T47D (cell line): ENCODE measurements around the gene FAM168B.

Source experiments
- DNase-seq, 2 experiments: peaks; one replicate each; pipeline versions ENCODE4 v3.0.0 to v3.0.0-alpha.2; 2011 to 2012; ENCODE audit warnings: low read depth in 1 of 2, low spot score in 1 of 2
- JUND ChIP-seq: IDR thresholded peaks from 2 replicates; pipeline ENCODE4 v1.6.1; 2012; ENCODE audit warnings: low read depth
- in situ Hi-C: cut with HindIII; loops from 2 replicates; pipeline ENCODE4 v1.10.0; 2016; ENCODE audit warnings: low sequenced_read_pairs, low pct_unique_long_range_greater_than_20kb

Gene FAM168B

DNA sequence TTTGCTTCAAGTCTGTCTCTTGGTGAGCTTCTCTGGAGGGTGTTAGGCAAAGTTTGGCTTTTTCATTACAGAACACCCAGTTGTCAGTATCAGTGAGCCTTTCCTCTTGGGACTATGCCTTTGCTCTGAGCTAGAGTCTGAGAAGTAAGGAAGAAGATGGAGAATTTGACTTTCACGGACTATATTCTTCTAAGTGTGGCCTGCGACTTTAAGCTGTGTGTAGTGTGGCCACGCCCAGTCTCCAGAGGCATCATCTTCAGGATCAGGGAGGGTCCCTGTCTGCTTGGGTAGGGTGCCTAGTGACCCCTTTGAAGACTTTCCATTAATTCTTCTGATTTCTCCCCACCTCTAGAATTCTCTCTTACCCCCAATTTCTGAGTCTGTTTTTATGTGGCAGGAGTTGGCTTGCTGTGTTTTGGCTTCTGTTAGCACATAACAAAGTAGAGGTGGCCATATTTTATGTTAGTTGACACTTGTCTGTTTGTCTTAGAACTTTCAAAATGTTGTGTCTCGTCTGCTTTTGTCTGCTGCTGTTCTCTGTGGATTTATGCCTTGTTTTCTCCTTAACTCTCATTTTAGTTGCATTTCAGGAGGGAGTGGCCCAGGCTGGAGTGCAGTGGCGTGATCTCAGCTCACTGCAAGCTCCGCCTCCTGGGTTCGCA is 20.4 kb upstream of the FAM168B start:
- in situ Hi-C loops: no loop called here
- TF ChIP-seq JUND: no peak
- no peak for DNase-seq

DNA sequence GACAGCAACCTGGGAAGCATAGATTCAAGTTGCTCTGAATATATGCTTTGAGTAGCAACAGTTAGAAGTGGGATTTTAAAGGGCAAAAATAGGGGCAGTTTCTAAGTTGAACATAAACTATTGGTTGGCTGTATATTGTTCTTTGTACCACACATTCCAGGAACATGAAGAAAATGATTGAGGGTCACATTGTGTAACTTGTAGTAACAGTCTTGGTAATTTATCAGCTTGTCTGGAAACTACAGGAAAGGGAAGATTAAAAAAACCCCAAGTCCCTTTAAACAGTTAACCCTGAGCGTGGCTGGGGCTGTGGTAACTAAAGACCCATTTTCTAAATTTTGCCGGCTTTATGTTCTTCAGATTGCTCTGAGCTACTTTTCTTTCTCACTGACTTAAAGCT is 19.3 kb upstream of the FAM168B start:
- in situ Hi-C loops: no loop called here
- no peak for TF ChIP-seq JUND
- no peak for DNase-seq

DNA sequence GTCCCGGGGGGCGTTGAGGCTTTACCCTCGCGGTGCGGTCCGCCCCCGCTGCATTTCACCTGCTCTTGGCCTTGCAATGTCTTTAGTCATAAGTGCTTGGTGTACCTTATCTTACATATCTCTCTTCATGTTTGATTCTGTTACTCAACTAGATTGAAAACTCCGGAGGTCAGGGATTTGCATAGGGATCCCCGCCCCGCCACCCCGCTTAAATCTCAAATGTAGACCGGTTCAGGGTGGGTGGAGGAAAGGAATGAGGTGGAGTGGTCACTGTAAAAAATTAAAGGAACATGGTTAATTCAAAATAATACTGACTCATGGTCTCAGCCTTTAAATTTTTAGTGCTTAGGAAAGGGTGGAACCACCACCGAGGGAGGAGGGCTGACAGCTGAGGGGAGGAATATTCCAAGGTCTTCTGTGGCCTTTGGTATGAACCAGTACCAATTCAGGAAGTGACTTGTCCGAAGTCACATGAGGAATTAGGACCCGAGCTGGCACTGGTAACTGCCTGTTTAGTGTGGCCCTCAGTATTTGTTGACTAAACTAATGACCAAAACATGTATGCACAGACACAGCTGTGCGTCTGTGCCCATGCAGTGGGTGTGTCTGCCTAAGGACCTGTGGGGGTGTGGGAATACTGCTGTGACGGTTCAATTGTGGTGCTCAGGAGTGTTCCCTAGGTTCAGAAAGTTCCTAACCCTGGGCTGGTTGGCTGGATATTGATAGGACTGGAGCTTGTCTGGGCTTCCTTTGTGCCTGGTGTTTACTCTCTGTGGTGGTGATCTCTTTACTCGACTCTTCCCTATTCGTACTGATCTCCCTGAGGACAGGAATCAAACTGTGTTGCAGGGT is 12.9 kb upstream of the FAM168B start:
- DNase-seq: peak; percentile 20 to 60
- in situ Hi-C loops: no loop called here
- no peak for TF ChIP-seq JUND

DNA sequence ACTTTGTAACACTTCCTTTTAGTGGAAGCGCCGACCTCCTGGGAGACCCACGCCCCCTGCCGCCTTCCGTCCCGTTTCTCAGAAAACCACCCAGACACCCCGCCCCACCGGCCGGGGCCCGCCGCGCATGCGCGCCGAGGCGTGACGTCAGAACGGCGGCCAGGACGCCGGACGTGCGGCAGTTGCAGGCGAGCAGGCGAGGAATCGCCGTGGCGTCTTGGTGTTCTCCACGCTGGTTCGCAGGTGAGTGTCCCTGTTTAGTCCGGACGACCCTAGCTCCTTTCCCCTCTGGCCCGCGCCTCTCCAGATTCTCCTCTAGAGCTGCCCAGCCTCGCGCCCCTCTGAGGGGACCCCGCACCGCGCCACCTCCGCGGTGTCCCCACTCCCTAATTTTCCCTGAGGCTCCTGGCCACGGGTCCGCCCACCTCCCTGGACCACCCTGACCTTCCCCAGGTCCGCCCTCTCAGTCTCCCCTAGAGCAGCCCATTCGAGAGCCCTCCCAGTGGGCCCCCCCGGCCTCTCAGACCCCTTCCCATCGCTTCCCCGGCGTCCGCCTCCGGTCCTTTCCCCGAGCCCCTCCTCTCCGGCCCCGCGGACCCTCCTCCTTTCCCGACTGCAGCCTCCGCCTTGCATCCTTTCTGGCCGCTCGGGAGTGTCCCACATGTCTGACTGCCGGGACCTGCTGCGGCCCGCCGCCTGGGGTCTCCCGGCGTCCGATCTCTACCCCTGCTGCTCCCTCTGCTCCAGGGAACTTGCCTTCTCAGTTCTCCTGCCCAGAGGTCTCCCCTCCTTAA is 12.1 kb upstream of the FAM168B start, which contains the start of gene PLEKHB2:
PLEKHB2 (plus strand) TSS at position 181 of the 794 bp plus-strand sequence. CDS start 15,606 bp downstream, outside the sequence.
- in situ Hi-C loops: no loop called here

DNA sequence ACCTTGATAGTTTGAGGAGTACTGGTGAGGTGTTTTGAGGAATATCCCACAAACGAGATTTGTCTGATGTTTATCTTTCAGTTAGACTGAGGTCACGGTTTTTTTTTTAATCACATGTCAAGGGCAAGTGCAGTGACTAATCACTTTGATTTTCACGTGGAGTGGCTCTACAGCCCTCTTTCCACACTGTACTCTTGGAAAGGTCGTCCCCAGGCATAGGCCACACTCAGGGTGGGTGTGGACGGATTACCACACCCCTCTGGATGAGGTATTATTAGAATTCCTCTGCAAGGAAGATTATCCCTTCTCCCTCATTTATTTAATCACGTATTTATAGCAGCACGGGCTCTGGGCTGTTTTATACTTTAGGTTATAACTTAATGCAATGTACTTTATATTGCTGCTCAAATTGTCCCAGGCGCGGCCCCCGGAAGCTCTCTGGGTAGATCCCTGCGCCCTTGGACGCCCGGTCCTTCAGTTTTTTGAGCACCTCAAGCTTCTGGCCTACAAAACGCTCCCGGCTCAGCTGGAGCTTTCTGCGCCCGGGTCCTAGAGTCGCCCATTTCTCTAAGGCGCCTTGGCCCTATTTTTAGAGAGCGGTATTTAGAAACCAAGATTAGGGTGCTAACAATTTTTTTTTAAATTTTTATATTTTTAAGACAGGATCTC is 11.4 kb upstream of the FAM168B start:
- in situ Hi-C loops: no loop called here
- DNase-seq: peak; percentile 33 to 85
- TF ChIP-seq JUND: no peak

More for the DNA sequence above, 12.1 kb upstream of the FAM168B start, which contains the start of gene PLEKHB2:
- peak; percentile 71 to 86 for DNase-seq
- TF ChIP-seq JUND: no peak

DNA sequence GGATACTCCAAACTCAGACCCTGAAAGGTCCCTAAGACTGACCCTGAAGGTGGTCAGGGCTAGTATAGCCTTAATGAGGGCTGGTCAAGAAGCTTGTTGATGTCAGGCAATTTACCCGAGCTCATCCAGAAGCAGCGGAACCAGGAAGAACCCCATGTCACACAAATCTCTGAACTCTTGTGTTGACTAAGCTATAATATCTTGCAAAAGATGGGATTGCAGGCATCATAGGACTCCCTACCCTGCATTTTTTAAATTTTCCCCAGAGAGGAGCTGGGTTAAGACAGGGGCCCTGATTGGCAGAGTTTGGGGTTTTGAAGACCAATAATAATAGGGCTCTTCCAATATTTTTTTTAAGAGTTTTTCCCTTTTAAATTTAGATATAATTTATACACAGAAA is 9.9 kb upstream of the FAM168B start:
- in situ Hi-C loops: no loop called here
- TF ChIP-seq JUND: no peak

DNA sequence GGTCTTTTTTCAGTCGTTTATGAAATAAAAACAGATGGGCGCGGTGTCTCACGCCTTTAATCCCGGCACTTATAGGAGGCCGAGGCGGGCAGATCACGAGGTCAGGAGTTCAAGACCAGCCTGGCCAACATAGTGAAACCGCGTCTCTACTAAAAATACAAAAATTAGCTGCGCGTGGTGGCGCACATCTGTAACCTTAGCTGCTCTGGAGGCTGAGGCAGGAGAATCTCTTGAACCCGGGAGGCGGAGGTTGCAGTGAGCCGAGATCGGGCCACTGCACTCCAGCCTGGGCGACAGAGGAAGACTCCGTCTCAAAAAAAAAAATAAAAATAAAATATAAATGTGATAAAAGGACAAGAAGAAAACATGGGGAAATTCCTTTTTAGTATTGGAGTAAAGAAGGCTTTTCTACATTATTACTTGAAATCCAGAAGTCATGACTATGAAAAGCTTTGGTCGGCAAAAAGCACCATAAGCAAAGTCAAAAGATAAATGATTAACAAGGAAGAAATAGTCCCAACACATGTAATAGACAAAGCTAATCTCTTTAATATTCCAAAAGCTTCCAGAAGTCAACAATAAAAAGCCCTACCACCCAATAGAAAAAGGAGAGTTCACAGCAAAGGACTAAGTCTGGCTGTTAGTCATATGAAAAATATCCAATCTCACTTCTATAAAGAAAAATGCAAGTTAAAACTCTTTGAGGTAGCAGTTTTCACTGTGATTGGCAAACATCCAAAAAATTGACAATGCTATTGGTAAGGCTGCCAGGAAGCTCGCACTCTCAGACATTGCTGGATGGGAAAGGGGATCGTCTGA is 1.4 kb upstream of the FAM168B start:
- no peak for DNase-seq
- no peak for TF ChIP-seq JUND
- in situ Hi-C loops: no loop called here

More for the DNA sequence above, 9.9 kb upstream of the FAM168B start:
- no peak for DNase-seq

DNA sequence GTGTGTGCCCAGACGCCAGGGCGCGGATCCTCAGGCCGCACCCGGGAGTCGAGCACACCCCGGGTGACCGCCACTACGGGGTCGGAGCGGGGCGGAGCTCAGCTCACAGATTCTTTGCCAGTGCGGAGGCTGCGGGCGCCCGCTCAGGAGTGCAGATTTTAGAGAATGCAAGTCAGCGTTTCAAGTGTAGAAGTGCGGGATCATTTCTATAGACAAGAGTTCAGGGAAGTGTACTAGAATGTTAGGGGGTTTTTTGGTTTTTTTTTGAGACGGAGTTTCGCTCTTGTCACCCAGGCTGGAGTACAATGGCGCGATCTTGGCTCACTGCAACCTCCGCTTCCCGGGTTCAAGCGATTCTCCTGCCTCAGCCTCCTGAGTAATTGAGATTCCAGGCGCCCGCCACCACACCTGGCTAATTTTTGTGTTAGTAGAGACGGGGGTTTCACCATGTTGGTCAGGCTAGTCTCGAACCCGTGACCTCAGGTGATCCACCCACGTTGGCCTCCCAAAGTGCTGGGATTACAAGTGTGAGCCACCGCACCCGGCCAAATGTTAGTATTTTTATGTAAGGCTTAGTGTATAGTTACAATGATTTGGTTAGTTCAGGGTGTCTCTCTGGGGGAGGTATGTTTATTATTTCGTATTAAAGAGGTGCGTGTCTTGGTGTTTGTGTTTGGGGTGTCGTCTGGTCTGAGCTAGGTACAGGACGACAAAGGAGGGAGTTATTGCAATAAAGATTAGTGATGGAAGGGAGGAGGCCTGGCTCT is 619 bp upstream of the FAM168B start:
- in situ Hi-C loops: no loop called here
- DNase-seq: peak in 1 of 2 experiments; percentile 15

DNA sequence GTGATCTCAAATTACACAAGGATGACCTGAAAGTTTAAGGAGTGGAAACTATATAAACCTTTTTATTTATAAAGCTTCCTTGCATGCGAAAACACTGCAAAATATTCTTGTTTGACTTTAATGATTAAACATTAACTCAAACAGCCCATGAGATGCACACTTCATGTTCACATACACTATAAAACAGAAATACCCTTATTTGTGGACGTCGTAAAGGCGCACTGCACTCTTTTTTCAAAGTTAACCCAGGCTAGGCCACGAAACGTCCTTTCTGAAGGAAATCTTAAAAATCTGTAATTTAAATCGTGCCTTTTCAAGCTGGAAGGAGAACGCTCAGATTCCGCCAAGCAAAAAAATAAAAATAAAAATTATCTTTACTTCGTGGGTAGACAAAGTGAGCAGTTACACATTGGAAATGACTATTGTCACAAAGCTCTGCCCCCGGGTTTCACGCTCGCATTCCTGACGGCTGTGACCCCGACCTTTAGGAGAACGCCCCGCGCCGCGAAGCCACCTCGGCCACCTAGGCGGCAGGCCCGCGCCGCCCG is 728 bp downstream of the FAM168B start:
- in situ Hi-C loops: no loop called here
- no peak for TF ChIP-seq JUND
- no peak for DNase-seq

More for the DNA sequence above, 619 bp upstream of the FAM168B start:
- TF ChIP-seq JUND: no peak

DNA sequence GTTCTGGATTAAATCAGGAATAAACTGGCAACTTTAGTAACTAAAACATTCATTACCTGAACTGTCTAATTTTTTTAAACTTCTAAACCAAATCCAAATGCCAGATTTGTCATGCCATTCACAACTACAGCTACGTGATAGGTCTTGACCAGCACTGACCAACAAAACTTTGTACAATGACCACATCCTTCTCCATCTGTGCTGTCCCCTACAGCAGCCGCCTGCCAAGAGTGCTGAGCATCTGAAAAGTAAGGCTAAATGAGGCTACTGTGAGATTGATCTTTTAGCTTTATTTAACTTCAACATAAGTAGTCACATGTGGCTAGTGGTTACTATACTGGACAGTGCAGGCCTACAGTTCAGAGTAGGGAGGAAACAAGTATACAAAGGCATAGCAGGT is 7.6 kb downstream of the FAM168B start:
- no peak for TF ChIP-seq JUND
- in situ Hi-C loops: no loop called here
- no peak for DNase-seq
